ENCODE data around the gene LRRC45. TPM values are rescaled to one million over a fixed set of nuclear protein-coding genes. Genes with fewer than 3 reads are reported as not detected.

The LRRC45 gene
- total and polyA plus RNA-seq, 8 donors, result 8.3 to 171 (median 21.0) TPM

DNA sequence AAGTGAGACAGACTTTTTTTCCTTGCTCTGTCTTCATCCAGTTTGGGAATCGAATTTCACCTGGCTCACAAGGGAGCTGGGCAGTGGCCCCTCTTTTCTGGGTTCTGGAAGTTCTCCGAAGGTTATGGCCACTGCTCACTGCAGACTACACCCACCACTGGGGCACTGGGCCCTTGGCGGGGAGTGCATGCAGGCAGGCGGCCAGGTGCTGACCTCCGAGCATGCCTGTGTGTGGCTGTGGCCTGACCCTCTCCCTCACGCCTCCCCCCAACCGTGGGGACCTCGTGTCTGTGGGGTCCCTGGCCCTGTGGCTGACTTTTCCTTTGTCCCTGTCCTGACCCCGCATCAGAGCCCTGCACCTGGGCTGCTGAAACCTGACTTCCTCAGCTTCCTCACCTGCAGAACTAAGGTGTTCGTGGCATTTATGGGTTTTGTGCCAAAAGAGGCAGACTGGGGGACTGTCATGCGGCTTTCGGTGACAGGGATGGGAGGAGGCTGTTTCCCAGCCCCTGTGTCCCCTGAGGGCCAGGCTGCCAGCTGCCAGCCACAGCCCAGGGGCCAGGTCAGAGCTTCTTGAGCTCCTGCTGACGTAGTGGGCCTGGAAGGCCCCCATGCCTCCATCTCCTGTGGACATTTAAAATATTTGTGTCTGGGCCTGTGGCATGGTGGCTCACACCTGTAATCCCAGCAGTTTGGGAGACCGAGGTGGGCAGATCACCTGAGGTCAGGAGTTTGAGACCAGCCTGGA lies 24.2 kb upstream of the LRRC45 start:
- intact Hi-C loops (cut with DNase I; ENCODE audit: low total_unique reads), result no loop called here
- TF ChIP-seq, protein P1, sequence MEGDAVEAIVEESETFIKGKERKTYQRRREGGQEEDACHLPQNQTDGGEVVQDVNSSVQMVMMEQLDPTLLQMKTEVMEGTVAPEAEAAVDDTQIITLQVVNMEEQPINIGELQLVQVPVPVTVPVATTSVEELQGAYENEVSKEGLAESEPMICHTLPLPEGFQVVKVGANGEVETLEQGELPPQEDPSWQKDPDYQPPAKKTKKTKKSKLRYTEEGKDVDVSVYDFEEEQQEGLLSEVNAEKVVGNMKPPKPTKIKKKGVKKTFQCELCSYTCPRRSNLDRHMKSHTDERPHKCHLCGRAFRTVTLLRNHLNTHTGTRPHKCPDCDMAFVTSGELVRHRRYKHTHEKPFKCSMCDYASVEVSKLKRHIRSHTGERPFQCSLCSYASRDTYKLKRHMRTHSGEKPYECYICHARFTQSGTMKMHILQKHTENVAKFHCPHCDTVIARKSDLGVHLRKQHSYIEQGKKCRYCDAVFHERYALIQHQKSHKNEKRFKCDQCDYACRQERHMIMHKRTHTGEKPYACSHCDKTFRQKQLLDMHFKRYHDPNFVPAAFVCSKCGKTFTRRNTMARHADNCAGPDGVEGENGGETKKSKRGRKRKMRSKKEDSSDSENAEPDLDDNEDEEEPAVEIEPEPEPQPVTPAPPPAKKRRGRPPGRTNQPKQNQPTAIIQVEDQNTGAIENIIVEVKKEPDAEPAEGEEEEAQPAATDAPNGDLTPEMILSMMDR (IDR thresholded peaks at IDR 0.05), result no peak
- TF ChIP-seq POLR2AphosphoS5 (IDR thresholded peaks at IDR 0.05) (no peak), POLR2A (IDR thresholded peaks at IDR 0.05) (no peak), EP300 (IDR thresholded peaks at IDR 0.05) (no peak)
- peaks cover 7 to 39% (median 37%) of the 10 kb centered on the region in 4 donors for H3K4me1 ChIP-seq
- DNase-seq, result no peak
- H3K4me3 ChIP-seq, result no peak overlapping the region
- no peaks in the 10 kb centered on the region for H3K27me3 ChIP-seq
- peak overlapping the region in 1 of 5 donors; percentile 14 for H3K27ac ChIP-seq
- 82 to 88% (median 85%) methylated on average over 13 to 14 of the region's 14 CpGs for WGBS, 5 donors
- H3K36me3 ChIP-seq, result peaks cover 0 to 42% (median 19%) of the 10 kb centered on the region in 4 donors
- H3K9me3 ChIP-seq, result no peaks in the 10 kb centered on the region

DNA sequence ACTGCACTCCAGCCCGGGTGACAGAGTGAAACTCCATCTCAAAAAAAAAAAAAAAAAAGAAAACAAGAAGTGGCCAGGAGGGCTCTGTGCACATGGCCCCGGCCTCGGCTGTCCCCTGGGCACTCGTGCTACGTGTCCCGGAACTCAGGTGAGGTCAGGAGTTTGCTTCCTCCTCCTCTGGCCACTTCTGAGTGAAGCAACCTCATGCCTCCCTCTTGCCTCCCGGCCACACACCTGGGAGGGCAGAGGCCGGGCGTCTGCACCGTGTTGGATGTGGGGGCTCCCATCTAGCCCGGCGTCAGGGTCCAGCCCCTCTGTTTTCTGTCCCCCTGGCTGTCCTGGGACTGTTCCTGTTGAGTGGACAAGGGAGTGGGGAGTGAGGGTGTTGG lies 23.5 kb upstream of the LRRC45 start:
- no peak for TF ChIP-seq EP300 (IDR thresholded peaks at IDR 0.05)
- TF ChIP-seq POLR2AphosphoS5 (IDR thresholded peaks at IDR 0.05), result no peak
- TF ChIP-seq POLR2A (IDR thresholded peaks at IDR 0.05), result no peak
- TF ChIP-seq, protein P1 (IDR thresholded peaks at IDR 0.05), result no peak
- H3K27ac ChIP-seq, result peak overlapping the region in 1 of 5 donors; percentile 14
- no peaks in the 10 kb centered on the region for H3K9me3 ChIP-seq
- peaks cover 7 to 40% (median 33%) of the 10 kb centered on the region in 4 donors for H3K4me1 ChIP-seq
- peak in 1 of 2 donors; percentile 10 for DNase-seq
- no peak overlapping the region for H3K4me3 ChIP-seq
- WGBS, 5 donors, result 69 to 77% (median 75%) methylated on average over 11 to 12 of the region's 12 CpGs
- H3K27me3 ChIP-seq, result no peaks in the 10 kb centered on the region
- intact Hi-C loops (cut with DNase I; ENCODE audit: low total_unique reads), result no loop called here
- H3K36me3 ChIP-seq, result peaks cover 0 to 35% (median 17%) of the 10 kb centered on the region in 4 donors

DNA sequence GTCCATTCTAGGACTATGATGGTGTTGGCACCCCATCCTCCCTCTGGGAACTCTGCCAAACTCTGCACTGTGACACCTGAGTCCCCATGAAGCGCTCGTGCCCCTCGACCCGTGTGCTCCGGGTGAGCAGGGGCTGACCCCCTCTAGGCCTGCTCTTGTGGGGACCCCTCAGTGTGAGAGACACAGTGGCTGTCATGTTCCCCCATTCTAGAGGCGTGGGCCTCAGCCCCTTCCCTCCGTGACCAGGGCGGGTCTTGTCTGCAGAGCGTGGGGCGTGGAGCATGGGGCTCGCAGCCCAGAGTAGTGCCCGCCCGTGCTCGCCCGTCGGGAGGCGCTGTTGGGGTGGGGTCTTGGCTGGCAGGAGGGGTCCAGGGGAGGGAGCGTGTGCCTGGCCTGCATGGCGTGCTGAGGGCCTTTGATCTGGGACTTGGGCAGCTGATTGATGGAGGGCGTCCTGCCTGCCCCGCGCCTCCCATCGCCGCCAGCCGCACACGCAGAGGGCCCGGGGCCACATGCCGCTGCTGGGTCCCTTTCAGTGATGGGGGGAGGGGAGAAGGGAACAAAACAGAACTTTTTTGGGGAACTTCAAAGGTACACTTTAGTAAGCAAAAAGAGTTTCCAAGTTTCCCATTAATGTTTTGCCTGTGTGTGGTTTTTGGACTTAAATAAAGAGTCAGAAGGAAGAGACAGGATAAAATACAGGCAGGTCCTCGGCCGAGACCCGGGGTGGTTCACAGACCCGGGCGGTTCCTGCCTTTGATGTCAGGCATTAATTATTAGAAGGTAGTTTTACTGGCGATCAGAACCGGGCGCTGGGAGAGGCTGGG lies 22.9 kb upstream of the LRRC45 start:
- Histone ChIP-seq H3K4me1 (peaks cover 7 to 35% (median 27%) of the 10 kb centered on the region in 4 donors), H3K27me3 (no peaks in the 10 kb centered on the region), H3K4me3 (no peak overlapping the region), H3K9me3 (no peaks in the 10 kb centered on the region), H3K36me3 (peaks cover 0 to 30% (median 14%) of the 10 kb centered on the region in 4 donors), H3K27ac (peak overlapping the region in 1 of 5 donors; percentile 41)
- DNase-seq, result peak in 1 of 2 donors; percentile 46
- WGBS, 5 donors, result 46 to 71% (median 48%) methylated on average over 33 to 36 of the region's 36 CpGs
- TF ChIP-seq POLR2A (IDR thresholded peaks at IDR 0.05) (no peak), EP300 (IDR thresholded peaks at IDR 0.05) (no peak), POLR2AphosphoS5 (IDR thresholded peaks at IDR 0.05) (no peak)
- TF ChIP-seq, protein P1 (IDR thresholded peaks at IDR 0.05), result no peak
- intact Hi-C loops (cut with DNase I; ENCODE audit: low total_unique reads), result no loop called here

DNA sequence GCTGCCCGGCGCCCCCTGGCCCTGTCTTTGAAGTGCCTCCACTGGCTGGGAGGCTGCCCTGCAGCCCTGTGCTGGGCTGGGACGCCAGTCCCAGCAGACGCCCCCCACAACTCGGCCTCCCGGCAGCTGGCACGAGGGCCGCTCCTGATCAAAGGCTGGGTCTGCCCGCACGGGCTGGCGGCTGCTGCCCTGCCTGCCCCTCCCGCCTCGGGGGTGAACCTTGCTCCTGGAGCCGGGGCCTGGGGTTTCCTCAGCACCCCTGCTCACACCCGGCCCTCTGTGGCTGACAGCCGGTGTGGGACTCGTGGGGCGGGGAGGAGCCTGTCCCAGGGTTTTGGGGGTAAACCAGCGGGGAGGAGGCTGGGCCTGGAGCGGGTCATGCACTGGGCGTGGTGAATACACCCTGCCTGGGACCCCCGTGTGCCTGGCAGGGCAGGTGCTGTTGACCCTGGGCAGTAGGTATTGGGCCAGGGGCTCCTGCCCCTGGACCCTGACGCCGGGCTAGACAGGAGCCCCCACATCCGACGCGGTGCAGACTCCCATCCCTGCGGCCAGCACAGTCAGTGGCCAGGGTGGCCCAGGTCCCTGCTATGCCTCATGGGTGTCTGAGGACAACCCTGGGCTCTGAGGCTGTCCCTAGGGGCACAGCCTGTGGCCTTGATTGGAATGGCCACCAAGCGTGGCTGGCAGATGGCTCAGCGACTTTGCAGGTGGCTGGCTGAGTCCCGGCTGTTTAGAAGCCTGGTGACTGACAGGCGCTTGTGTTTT lies 22.1 kb upstream of the LRRC45 start:
- no peak overlapping the region for H3K4me3 ChIP-seq
- WGBS, 5 donors, result 47 to 87% (median 54%) methylated on average over 11 to 32 of the region's 32 CpGs

More for the DNA sequence above, 22.1 kb upstream of the LRRC45 start:
- TF ChIP-seq, protein P1 (IDR thresholded peaks at IDR 0.05), result no peak
- TF ChIP-seq EP300 (IDR thresholded peaks at IDR 0.05), result no peak
- no peak for TF ChIP-seq POLR2A (IDR thresholded peaks at IDR 0.05)
- peaks cover 0 to 22% (median 12%) of the 10 kb centered on the region in 4 donors for H3K36me3 ChIP-seq
- no peaks in the 10 kb centered on the region for H3K27me3 ChIP-seq
- peak in 1 of 2 donors; percentile 81 for DNase-seq
- intact Hi-C loops (cut with DNase I; ENCODE audit: low total_unique reads), result no loop called here
- H3K9me3 ChIP-seq, result no peaks in the 10 kb centered on the region
- H3K4me1 ChIP-seq, result peaks cover 7 to 32% (median 24%) of the 10 kb centered on the region in 4 donors
- H3K27ac ChIP-seq, result peak overlapping the region in 1 of 5 donors; percentile 41

All from stomach (tissue), 9 donors.